Hepatocyte (in vitro differentiated cells): Measurements from ENCODE around the gene PDILT.

Source experiments
- CTCF ChIP-seq: fragments of 200-600 bp; sonication (generic); IDR thresholded peaks from 2 replicates; pipeline ENCODE4 v1.5.1; 2016; ENCODE audit warnings: antibody characterized with exemption, mild to moderate bottlenecking; ENCODE audit not compliant: poor library complexity
- EZH2phosphoT487 ChIP-seq: fragments of 200-600 bp; sonication (generic); IDR thresholded peaks from one replicate; pipeline ENCODE4 v1.6.1; 2018; ENCODE audit warnings: antibody characterized with exemption, mild to moderate bottlenecking, low read depth, moderate library complexity; ENCODE audit not compliant: unreplicated experiment, severe bottlenecking

DNA sequence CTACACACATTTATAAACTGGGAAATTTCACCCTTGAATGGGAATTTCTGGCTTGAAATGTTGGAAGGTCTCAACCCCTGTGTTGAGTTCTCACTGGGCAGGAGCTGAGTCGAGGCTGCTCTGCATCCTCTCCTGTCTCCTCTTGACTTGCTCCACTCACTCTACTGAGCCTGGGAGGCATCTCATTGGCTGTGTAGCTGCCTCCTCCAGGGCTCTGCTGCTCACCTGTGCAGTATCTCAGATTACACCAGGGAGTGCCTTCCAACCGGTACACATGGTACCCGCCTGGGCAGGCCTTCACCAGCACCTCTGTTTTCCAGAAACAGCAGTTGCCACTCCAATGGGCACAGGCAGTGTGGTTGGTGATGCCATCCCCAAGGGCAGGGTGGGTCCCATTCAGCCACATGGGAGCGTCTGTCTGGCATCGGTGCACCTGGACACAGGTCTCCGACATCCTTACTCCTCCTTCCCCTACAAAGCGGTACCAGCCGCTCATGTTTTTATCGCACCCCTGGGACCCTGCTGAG, 80.9 kb downstream of the PDILT start:
- TF ChIP-seq CTCF (no peak), EZH2phosphoT487 (no peak)
